ENCODE results near the gene CFL1. TPM values are rescaled to one million over a fixed set of nuclear protein-coding genes. Genes with fewer than 3 reads are reported as not detected.

Gene CFL1
- total and polyA plus RNA-seq, 2 experiments from 2014 or later: 1,393 to 2,124 TPM

- no peak overlapping the region for H3K4me2 ChIP-seq
- TF ChIP-seq JUNB (IDR thresholded peaks at IDR 0.05; ENCODE audit: unreplicated experiment): no peak
- H3K27me3 ChIP-seq (ENCODE audit: insufficient read depth): no peaks in the 10 kb centered on the region
- Mint-ChIP-seq H3K9me3 (peaks cover 16% of the 10 kb centered on the region), H3K27ac (no peak overlapping the region; the same call in 1 of the 2 replicates), H3K4me1 (peaks cover 25% of the 10 kb centered on the region), H3K27me3 (ENCODE audit: insufficient read depth, low read depth, poor library complexity) (peaks cover 60% of the 10 kb centered on the region), H3K4me3 (peak overlapping the region; percentile 90), H3K36me3 (ENCODE audit: low read depth) (peaks cover 64% of the 10 kb centered on the region)
- peaks cover 3% of the 10 kb centered on the region; the same call in 1 of the 2 replicates for H3K4me1 ChIP-seq (ENCODE audit: insufficient read depth)
- peaks cover 63% of the 10 kb centered on the region for H3F3A ChIP-seq (replicated peaks; ENCODE audit: low read depth)
- H3K9me2 ChIP-seq (ENCODE audit: insufficient read depth): no peaks in the 10 kb centered on the region
- no peak overlapping the region; the same call in 1 of the 2 replicates for H3K4me3 ChIP-seq
- H4K20me1 ChIP-seq (replicated peaks; ENCODE audit: insufficient read depth): peaks cover 33% of the 10 kb centered on the region
- ATAC-seq (no peak), DNase-seq (ENCODE audit: low spot score) (no peak)
- H2AFZ ChIP-seq: no peak overlapping the region
- H3K36me3 ChIP-seq (ENCODE audit: insufficient read depth): peaks cover 28% of the 10 kb centered on the region
- H3K79me2 ChIP-seq (replicated peaks; ENCODE audit: insufficient read depth): peaks cover 39% of the 10 kb centered on the region
- 0 out of 2 replicates have a peak overlapping the region, but pooled peaks have one; percentile 74 for H3K27ac ChIP-seq (ENCODE audit: low read depth)
Observed at GRCh38 chr11:65854852-65855837, 2.8 kb downstream of the CFL1 start.

GRCh38 chr11:65854161-65854592, 3.8 kb downstream of the CFL1 start:
- peaks cover 3% of the 10 kb centered on the region; the same call in 1 of the 2 replicates for H3K4me1 ChIP-seq (ENCODE audit: insufficient read depth)
- H3K4me2 ChIP-seq: no peak overlapping the region
- no peak overlapping the region for H2AFZ ChIP-seq
- peaks cover 33% of the 10 kb centered on the region for H4K20me1 ChIP-seq (replicated peaks; ENCODE audit: insufficient read depth)
- Mint-ChIP-seq H3K4me3 (peak overlapping the region; percentile 58), H3K36me3 (ENCODE audit: low read depth) (peaks cover 64% of the 10 kb centered on the region), H3K27ac (peak overlapping the region; percentile 40), H3K4me1 (peaks cover 27% of the 10 kb centered on the region), H3K9me3 (peaks cover 12% of the 10 kb centered on the region), H3K27me3 (ENCODE audit: insufficient read depth, low read depth, poor library complexity) (peaks cover 61% of the 10 kb centered on the region)
- peaks cover 63% of the 10 kb centered on the region for H3F3A ChIP-seq (replicated peaks; ENCODE audit: low read depth)
- no peak for DNase-seq (ENCODE audit: low spot score)
- H3K36me3 ChIP-seq (ENCODE audit: insufficient read depth): peaks cover 28% of the 10 kb centered on the region
- H3K27me3 ChIP-seq (ENCODE audit: insufficient read depth): no peaks in the 10 kb centered on the region
- no peak for ATAC-seq
- H3K79me2 ChIP-seq (replicated peaks; ENCODE audit: insufficient read depth): peaks cover 39% of the 10 kb centered on the region
- H3K27ac ChIP-seq (ENCODE audit: low read depth): peak overlapping the region; percentile 45; the same call in 1 of the 2 replicates
- no peaks in the 10 kb centered on the region for H3K9me2 ChIP-seq (ENCODE audit: insufficient read depth)
- H3K4me3 ChIP-seq: no peak overlapping the region
- TF ChIP-seq ETS1 (IDR thresholded peaks at IDR 0.05): no peak
- no peak for TF ChIP-seq EZH2phosphoT487 (IDR thresholded peaks at IDR 0.05; ENCODE audit: unreplicated experiment)
- TF ChIP-seq NANOG (IDR thresholded peaks at IDR 0.05; ENCODE audit: borderline replicate concordance): no peak
- TF ChIP-seq POLR2AphosphoS5 (IDR thresholded peaks at IDR 0.05; ENCODE audit: low read depth): no peak
- TF ChIP-seq ZNF114 (CRISPR knock-in tag; IDR thresholded peaks at IDR 0.05): no peak
- no peak for TF ChIP-seq REST (IDR thresholded peaks at IDR 0.05; ENCODE audit: unreplicated experiment)
- TF ChIP-seq CTCF (conservative IDR thresholded peaks at IDR 0.05; ENCODE audit: low read depth in 2 of 2): no peak

All from GM23338 (cell line).